HG03060 (cell line): ENCODE results near the gene RDH13.
"Not testable (repeated sequence)": the region's sequence is repeated elsewhere in the genome, so short reads cannot be mapped to it uniquely, and the experiment has no call there.

ENCODE experiments used
- ATAC-seq: cut with Tn5 transposase; IDR thresholded peaks from one replicate; pipeline ENCODE4 v1.9.1; 2021; ENCODE audit warnings: low read depth, moderate number of reproducible peaks; ENCODE audit not compliant: unreplicated experiment

The RDH13 gene

DNA sequence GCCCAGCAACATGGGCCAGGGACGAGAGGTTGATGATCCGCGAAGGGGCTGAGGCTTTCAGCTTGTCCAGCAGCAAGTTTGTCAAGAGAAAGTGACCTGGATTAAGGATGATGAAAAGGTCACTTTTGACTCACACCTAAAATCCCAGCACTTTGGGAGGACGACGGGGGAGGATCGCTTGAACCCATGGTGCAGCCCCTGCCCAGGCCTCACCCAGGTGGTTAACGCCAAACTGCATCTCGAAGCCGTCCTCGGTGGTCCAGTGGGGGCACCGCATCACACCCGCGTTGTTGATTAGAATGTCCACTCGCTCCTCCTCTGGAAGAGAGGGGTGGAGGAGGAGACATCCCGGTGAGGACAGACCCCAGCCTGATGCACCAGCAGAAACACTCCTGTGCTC, 14.5 kb downstream of the RDH13 start:
- ATAC-seq: no peak

- ATAC-seq: no peak
Observed at GRCh38 chr19:55047951-55048350, 15.0 kb downstream of the RDH13 start.

- ATAC-seq: no peak
Observed at GRCh38 chr19:55046975-55047622, 15.8 kb downstream of the RDH13 start.

- no peak for ATAC-seq
Observed at GRCh38 chr19:55044771-55045716, 17.9 kb downstream of the RDH13 start.

DNA sequence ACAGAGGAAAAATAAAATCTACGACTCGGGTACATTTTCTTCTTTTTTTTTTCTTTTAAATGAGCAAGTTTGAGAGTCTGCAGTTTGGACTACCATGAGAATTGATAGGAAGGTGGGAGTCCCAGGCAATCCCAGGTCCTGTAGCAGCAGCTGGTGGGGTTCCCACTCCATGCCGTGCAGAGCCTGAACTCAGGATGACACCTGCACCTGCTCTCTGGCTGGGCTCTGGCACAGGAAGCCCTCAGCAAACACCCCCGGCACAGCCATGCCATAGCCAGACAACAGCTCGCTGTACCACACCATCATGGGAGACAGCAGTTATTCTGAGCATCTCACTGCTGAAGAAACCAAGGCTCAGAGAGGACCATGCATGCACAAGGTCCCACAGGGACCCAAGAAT, 18.7 kb downstream of the RDH13 start:
- no peak for ATAC-seq

- no peak for ATAC-seq
Observed at GRCh38 chr19:55042688-55043087, 20.3 kb downstream of the RDH13 start.

GRCh38 chr19:55042344-55042678, 20.6 kb downstream of the RDH13 start:
- no peak for ATAC-seq

DNA sequence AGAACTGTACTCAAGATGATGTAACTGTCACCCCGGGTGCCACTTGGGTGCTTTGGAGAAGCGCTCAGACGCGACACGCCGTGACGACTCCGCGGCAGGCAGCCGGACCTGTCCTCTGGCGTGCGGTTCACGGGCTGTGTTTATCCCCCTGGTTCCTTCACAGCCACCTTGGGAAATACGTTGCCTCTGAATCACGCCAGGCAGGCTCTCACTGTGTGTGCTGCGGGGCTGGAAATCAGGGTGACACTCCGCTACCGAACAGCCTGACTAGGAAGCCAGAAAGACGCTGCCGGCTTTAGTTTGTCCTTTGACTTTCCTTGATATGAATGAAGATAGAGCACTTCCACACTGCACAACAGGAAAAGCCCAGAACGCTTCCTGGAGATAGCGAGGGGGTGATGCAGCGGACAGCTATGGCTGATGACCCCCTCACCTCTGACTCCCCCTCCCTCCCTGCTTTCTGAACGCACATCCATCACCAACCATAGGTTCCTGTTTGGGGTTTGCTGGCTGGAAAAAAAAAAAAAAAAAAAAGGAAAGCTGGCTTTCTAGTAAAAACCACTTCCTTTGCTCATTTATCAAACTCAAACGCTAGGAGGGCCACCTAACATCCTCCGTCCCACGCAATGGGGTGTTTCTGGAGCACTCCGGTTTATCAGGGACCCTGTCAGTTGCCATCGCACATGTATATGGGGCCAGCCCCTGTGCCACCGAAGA, 21.2 kb downstream of the RDH13 start:
- no peak for ATAC-seq

DNA sequence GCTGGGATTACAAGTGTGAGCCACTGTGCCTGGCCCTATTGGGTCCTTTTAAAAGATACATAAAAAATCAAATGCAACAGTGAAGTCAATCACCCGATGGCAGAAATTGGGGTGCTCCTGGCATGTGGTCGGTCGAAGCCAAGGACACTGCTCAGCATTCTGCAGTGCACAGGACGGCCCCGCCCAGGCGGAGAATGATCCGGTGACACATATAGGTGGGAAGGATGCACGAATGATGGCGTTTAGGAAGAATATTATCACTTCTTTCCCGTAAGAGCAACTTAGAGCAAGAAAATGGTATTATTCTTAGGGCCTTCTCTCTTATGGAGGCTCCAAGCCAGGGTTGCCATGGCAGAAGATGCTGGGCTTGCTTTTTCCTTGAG, 21.7 kb downstream of the RDH13 start:
- no peak for ATAC-seq

GRCh38 chr19:55040654-55041053, 22.3 kb downstream of the RDH13 start:
- ATAC-seq: not testable (repeated sequence)

GRCh38 chr19:55037603-55038002, 25.3 kb downstream of the RDH13 start:
- ATAC-seq: not testable (repeated sequence)

DNA sequence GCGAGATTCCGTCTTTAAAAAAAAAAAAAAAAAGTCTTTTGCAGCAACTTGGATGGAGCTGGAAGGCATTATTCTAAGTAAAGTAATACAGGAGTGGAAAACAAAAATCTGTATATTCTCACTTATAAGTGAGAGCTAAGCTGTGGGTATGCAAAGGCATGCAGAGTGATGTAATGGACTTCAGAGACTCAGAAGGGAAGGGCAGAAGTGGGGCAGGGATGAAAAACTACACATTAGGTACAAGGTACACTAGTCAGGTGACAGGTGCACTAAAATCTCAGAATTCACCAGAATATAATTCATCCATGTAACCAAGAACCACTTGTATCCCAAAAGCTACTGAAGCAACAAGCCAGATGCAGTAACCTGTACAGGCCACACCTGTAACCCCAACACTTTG, 26.9 kb downstream of the RDH13 start:
- no peak for ATAC-seq

DNA sequence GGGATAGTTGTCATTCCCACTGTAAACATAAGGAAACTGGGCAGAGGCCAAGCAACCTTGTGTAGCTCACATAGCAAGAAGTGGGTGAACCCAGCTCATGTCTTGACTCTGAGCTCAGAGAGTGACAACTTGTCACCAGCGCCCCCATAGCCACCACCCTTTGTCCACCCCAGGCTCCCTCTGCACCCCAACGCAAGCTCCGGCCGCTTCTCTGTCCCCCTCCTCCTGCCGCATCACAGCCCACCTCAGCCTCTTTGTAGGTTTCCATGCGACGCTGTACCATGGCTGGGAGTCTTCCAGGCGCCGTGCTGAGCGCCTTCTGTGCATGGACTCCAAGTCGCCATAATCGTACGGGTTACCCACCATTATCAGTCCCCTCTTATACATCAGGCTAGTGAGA, 28.2 kb downstream of the RDH13 start:
- no peak for ATAC-seq

DNA sequence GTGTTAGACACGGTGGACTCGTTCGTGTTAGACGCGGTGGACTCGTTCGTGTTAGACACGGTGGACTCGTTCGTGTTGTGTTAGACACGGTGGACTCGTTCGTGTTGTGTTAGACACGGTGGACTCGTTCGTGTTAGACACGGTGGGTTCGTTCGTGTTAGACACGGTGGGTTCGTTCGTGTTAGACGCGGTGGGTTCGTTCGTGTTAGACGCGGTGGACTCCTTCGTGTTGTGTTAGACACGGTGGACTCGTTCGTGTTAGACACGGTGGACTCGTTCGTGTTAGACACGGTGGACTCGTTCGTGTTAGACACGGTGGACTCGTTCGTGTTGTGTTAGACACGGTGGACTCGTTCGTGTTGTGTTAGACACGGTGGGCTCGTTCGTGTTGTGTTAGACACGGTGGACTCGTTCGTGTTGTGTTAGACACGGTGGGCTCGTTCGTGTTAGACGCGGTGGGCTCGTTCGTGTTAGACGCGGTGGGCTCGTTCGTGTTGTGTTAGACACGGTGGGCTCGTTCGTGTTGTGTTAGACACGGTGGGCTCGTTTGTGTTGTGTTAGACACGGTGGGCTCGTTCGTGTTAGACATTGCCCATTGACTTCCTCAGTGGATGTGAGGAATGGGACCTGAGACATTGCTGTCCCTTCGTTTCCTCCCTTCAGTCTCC, 29.8 kb downstream of the RDH13 start:
- ATAC-seq: not testable (repeated sequence)

GRCh38 chr19:55032170-55032800, 30.7 kb downstream of the RDH13 start:
- ATAC-seq: no peak

DNA sequence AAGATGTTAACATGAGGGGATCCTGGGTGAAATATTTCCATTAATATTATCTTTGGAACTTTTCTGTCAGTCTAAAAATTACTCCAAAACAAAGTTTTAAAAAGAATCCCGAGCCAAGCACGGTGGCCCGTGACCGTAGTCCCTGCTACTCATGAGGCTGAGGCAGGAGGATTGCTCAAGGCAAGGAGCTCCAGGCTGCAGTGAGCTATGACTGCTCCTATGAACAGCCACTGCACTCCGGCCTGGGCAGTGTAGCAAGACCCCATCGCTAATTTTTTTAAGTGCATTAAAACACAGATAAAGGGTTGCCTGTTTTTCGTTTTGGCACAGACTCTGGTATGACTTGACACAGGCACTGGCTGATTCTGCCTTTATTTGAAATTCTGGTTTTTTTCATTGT, 31.8 kb downstream of the RDH13 start:
- ATAC-seq: no peak

- no peak for ATAC-seq
Observed at GRCh38 chr19:55028757-55029156, 34.2 kb downstream of the RDH13 start.

DNA sequence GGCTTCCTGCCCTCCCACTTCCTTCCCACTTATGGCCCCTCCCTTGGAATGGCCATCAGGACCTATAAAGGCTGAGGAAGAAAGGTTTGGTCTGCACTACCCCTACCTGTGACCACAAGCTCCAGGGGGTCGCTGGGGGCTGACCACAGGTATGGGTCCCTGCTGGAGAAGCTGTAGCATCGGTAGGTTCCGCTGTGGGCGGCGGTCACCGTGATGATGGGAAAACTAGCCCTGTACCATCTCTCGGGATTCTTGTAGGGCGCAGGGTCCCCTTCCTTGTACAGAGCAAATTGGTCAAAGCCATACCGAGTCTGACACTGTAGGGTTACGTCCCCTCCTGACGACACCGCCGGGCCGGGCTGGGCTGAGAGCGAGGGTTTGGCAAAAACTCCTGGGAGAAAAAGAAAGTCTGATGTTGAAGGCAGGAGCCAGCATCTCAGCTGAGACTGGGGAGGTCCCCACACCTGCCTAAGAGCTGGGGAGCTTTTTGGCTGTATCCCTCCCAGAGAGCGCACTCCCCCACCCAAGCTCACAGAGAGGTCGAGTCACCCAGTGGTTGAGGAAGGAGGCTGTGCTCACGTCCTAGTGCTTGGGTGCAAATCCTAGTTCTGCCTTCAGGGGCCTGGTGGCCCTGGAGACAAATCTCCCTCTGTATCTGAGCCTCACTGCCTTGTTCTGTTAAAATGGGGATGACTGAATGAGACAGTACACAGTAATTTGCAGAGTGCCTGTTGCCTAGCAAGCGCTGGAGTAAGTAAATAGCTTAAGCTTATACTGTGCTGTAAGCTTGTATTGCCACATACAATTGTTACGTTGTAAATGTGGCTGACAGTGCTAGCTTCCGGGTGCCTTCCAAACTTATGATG, 35.2 kb downstream of the RDH13 start:
- ATAC-seq: no peak

- not testable (repeated sequence) for ATAC-seq
Observed at GRCh38 chr19:55027140-55027471, 35.8 kb downstream of the RDH13 start.

- no peak for ATAC-seq
Observed at GRCh38 chr19:55024111-55024510, 38.8 kb downstream of the RDH13 start.
